Vagina (tissue), 2 donors: ENCODE data around the gene MPPED1. TPM values are rescaled to one million over a fixed set of nuclear protein-coding genes. Genes with fewer than 3 reads are reported as not detected.

Source experiments
- DNase-seq, 2 donors: peaks; one replicate each; pipeline ENCODE4 v3.0.0-alpha.2; 2017; ENCODE audit errors: extremely low spot score in 2 of 2
- H3K27ac ChIP-seq: fragments of 200-600 bp; sonication (generic); one replicate; pipeline ENCODE4 v1.5.1; 2019
- H3K27me3 ChIP-seq: fragments of 200-600 bp; sonication (generic); one replicate; pipeline ENCODE4 v1.5.1; 2019
- H3K36me3 ChIP-seq, 2 donors: fragments of 200-600 bp; sonication (generic); one replicate each; pipeline ENCODE4 v1.5.1; 2017 to 2019
- H3K4me1 ChIP-seq: fragments of 200-600 bp; sonication (generic); one replicate; pipeline ENCODE4 v1.5.1; 2019
- H3K4me3 ChIP-seq, 2 donors: fragments of 200-600 bp; sonication (generic); 1 replicate in 1 of 2; 2 replicates in 1 of 2; pipeline ENCODE4 v1.5.1; 2016 to 2019
- H3K9me3 ChIP-seq: fragments of 200-600 bp; sonication (generic); one replicate; pipeline ENCODE4 v1.5.1; 2019
- CTCF ChIP-seq, 3 experiments: fragments of 450-650 bp in 2 of 3; fragments of 200-600 bp in 1 of 3; sonication (generic) in 1 of 3; IDR thresholded peaks; one replicate each; pipeline ENCODE4 v1.5.1; 2017 to 2019; ENCODE audit warnings: antibody characterized with exemption in 3 of 3, mild to moderate bottlenecking in 2 of 3, moderate library complexity in 2 of 3
- POLR2A ChIP-seq, 2 donors: fragments of 450-650 bp; IDR thresholded peaks; one replicate each; pipeline ENCODE4 v1.6.1; 2017; ENCODE audit warnings: antibody characterized with exemption in 2 of 2, mild to moderate bottlenecking in 2 of 2, moderate library complexity in 2 of 2
- POLR2AphosphoS5 ChIP-seq, 2 donors: sonication (generic); formaldehyde crosslinking; IDR thresholded peaks; one replicate each; pipeline ENCODE4 v1.9.0; 2017; ENCODE audit warnings: antibody characterized with exemption in 2 of 2, mild to moderate bottlenecking in 2 of 2, low read depth in 1 of 2; ENCODE audit not compliant: insufficient read depth in 1 of 2
- intact Hi-C: fragments of 100-400 bp; cut with DNase I; formaldehyde crosslinking; loops from one replicate; pipeline ENCODE4 v1.15.1; 2023
- total RNA-seq: library from RNA; depleted of rRNA; stranded (reverse); fragments of >200 nt; gene quantifications from one replicate; pipeline ENCODE4 v1.2.3, GENCODE V29; 2016

MPPED1 gene
- total RNA-seq, 1 donor from 2014 or later: 0.49 TPM

GRCh38 chr22:43387815-43388214, 24.0 kb upstream of the MPPED1 start:
- no peaks in the 10 kb centered on the region for H3K36me3 ChIP-seq
- no peaks in the 10 kb centered on the region for H3K9me3 ChIP-seq
- H3K27me3 ChIP-seq: no peaks in the 10 kb centered on the region
- no peak overlapping the region for H3K4me3 ChIP-seq
- H3K4me1 ChIP-seq: no peaks in the 10 kb centered on the region
- H3K27ac ChIP-seq: no peak overlapping the region
- intact Hi-C loops: loop anchor here (5.0 kb wide), 1 partner anchor 111 kb away; no protein-coding TSS in a partner anchor
- TF ChIP-seq POLR2A (IDR thresholded peaks at IDR 0.05) (no peak), CTCF (IDR thresholded peaks at IDR 0.05) (no peak), POLR2AphosphoS5 (IDR thresholded peaks at IDR 0.05; ENCODE audit: insufficient read depth in 1 of 2, low read depth in 1 of 2) (no peak)
- no peak for DNase-seq

GRCh38 chr22:43388420-43388851, 23.4 kb upstream of the MPPED1 start:
- no peak for DNase-seq
- Histone ChIP-seq H3K27me3 (no peaks in the 10 kb centered on the region), H3K27ac (no peak overlapping the region), H3K4me1 (no peaks in the 10 kb centered on the region), H3K9me3 (no peaks in the 10 kb centered on the region), H3K36me3 (no peaks in the 10 kb centered on the region), H3K4me3 (no peak overlapping the region)
- intact Hi-C loops: loop anchor here (5.0 kb wide), 1 partner anchor 111 kb away; no protein-coding TSS in a partner anchor
- TF ChIP-seq CTCF (IDR thresholded peaks at IDR 0.05): peak; percentile 76 to 98 (median 88)
- no peak for TF ChIP-seq POLR2A (IDR thresholded peaks at IDR 0.05)

GRCh38 chr22:43389227-43389836, 22.5 kb upstream of the MPPED1 start:
- H3K4me3 ChIP-seq: no peak overlapping the region
- no peaks in the 10 kb centered on the region for H3K27me3 ChIP-seq
- no peaks in the 10 kb centered on the region for H3K36me3 ChIP-seq
- H3K9me3 ChIP-seq: no peaks in the 10 kb centered on the region
- no peak for TF ChIP-seq POLR2A (IDR thresholded peaks at IDR 0.05)
- TF ChIP-seq POLR2AphosphoS5 (IDR thresholded peaks at IDR 0.05; ENCODE audit: insufficient read depth in 1 of 2, low read depth in 1 of 2): no peak
- no peak for TF ChIP-seq CTCF (IDR thresholded peaks at IDR 0.05)
- no peak overlapping the region for H3K27ac ChIP-seq
- no peaks in the 10 kb centered on the region for H3K4me1 ChIP-seq
- intact Hi-C loops: loop anchor here (5.0 kb wide), 1 partner anchor 112 kb away; no protein-coding TSS in a partner anchor
- no peak for DNase-seq

- no peaks in the 10 kb centered on the region for H3K4me1 ChIP-seq
- H3K27ac ChIP-seq: no peak overlapping the region
- H3K36me3 ChIP-seq: no peaks in the 10 kb centered on the region
- no peak for DNase-seq
- no peaks in the 10 kb centered on the region for H3K27me3 ChIP-seq
- TF ChIP-seq POLR2A (IDR thresholded peaks at IDR 0.05) (no peak), CTCF (IDR thresholded peaks at IDR 0.05) (no peak), POLR2AphosphoS5 (IDR thresholded peaks at IDR 0.05; ENCODE audit: insufficient read depth in 1 of 2, low read depth in 1 of 2) (no peak)
- H3K4me3 ChIP-seq: no peak overlapping the region
- no peaks in the 10 kb centered on the region for H3K9me3 ChIP-seq
- intact Hi-C loops: loop anchor here (10.0 kb wide), 1 partner anchor 1235 kb away; no protein-coding TSS in a partner anchor
Measured at GRCh38 chr22:43390166-43390565, 21.6 kb upstream of the MPPED1 start.

- H3K9me3 ChIP-seq: no peaks in the 10 kb centered on the region
- H3K36me3 ChIP-seq: no peaks in the 10 kb centered on the region
- no peak overlapping the region for H3K4me3 ChIP-seq
- H3K27me3 ChIP-seq: no peaks in the 10 kb centered on the region
- intact Hi-C loops: loop anchor here (10.0 kb wide), 1 partner anchor 1234 kb away; no protein-coding TSS in a partner anchor
- H3K4me1 ChIP-seq: no peaks in the 10 kb centered on the region
- no peak for DNase-seq
- H3K27ac ChIP-seq: no peak overlapping the region
- no peak for TF ChIP-seq POLR2A (IDR thresholded peaks at IDR 0.05)
- no peak for TF ChIP-seq CTCF (IDR thresholded peaks at IDR 0.05)
- no peak for TF ChIP-seq POLR2AphosphoS5 (IDR thresholded peaks at IDR 0.05; ENCODE audit: insufficient read depth in 1 of 2, low read depth in 1 of 2)
Measured at GRCh38 chr22:43390872-43391271, 20.9 kb upstream of the MPPED1 start.
